H1 (cell line): Measurements from ENCODE around the gene SH3PXD2B. TPM values are rescaled to one million over a fixed set of nuclear protein-coding genes. Genes with fewer than 3 reads are reported as not detected.

Experiments
- CTCF ChIA-PET: fragments of 300-600 bp; sonication (Branson Sonifier 250); formaldehyde crosslinking; loops from one replicate; lab custom pipeline; 2021; ENCODE audit not compliant: partially characterized antibody; lab: Charles Lee
- POLR2A ChIA-PET: fragments of 300-600 bp; sonication (Branson Sonifier 250); formaldehyde crosslinking; loops from one replicate; lab custom pipeline; 2021; ENCODE audit warnings: inconsistent platforms; ENCODE audit not compliant: partially characterized antibody; lab: Charles Lee
- DNase-seq, 2 experiments: peaks; one replicate each; pipeline versions ENCODE4 v3.0.0 to v3.0.0-alpha.2; 2010 to 2022; ENCODE audit warnings: low spot score in 2 of 2, low read depth in 1 of 2, mixed read lengths in 1 of 2
- FAIRE-seq: peaks from 2 replicates; lab custom pipeline; 2011; peaks lifted over from hg19 to GRCh38; lab: Jason Lieb, UNC
- H2AFZ ChIP-seq: 2 replicates; pipeline ENCODE4 v1.8.1; 2012; ENCODE audit warnings: low read length, inconsistent platforms
- H2AK5ac ChIP-seq: 2 replicates; pipeline ENCODE4 v1.6.1; 2013; ENCODE audit warnings: low read depth, low read length
- H2BK120ac ChIP-seq: replicated peaks from 2 replicates; pipeline ENCODE3; 2013; ENCODE audit warnings: low read depth, low read length, inconsistent platforms
- H2BK12ac ChIP-seq: 2 replicates; pipeline ENCODE4 v1.6.1; 2013; ENCODE audit warnings: low read depth, low read length
- H2BK15ac ChIP-seq: 2 replicates; pipeline ENCODE4 v1.6.1; 2013; ENCODE audit warnings: low read length
- H2BK20ac ChIP-seq: 2 replicates; pipeline ENCODE4 v1.6.1; 2013; ENCODE audit warnings: low read length
- H2BK5ac ChIP-seq: 2 replicates; pipeline ENCODE4 v1.6.1; 2013; ENCODE audit warnings: low read depth, low read length
- H3K14ac ChIP-seq: 2 replicates; pipeline ENCODE4 v1.6.1; 2013; ENCODE audit warnings: inconsistent platforms; ENCODE audit not compliant: insufficient read length
- H3K18ac ChIP-seq: 2 replicates; pipeline ENCODE4 v1.6.1; 2013; ENCODE audit warnings: low read length; ENCODE audit errors: extremely low read depth
- H3K23ac ChIP-seq: 2 replicates; pipeline ENCODE4 v1.6.1; 2013; ENCODE audit warnings: inconsistent platforms; ENCODE audit not compliant: insufficient read length
- H3K23me2 ChIP-seq: 2 replicates; pipeline ENCODE4 v1.6.1; 2013; ENCODE audit warnings: low read depth, low read length
- H3K27ac ChIP-seq: 2 replicates; pipeline ENCODE4 v1.6.1; 2011; ENCODE audit warnings: low read depth, low read length, inconsistent platforms
- H3K27me3 ChIP-seq, 4 experiments: replicated peaks in 1 of 4; 1 replicate in 1 of 4; 2 replicates in 3 of 4; pipeline versions ENCODE4 v1.6.1 to v1.8.1; 2011 to 2013; ENCODE audit warnings: low read length in 3 of 4, mild to moderate bottlenecking in 3 of 4, inconsistent platforms in 2 of 4, mixed read lengths in 2 of 4, moderate library complexity in 1 of 4; ENCODE audit not compliant: control insufficient read depth in 3 of 4, insufficient read depth in 3 of 4; ENCODE audit errors: extremely low read depth in 1 of 4
- H3K36me3 ChIP-seq, 4 experiments: 2 replicates each; pipeline versions ENCODE4 v1.6.1 to v1.8.1; 2011 to 2013; ENCODE audit warnings: mild to moderate bottlenecking in 4 of 4, low read length in 3 of 4, moderate library complexity in 2 of 4, control low read depth in 1 of 4, inconsistent platforms in 1 of 4; ENCODE audit not compliant: insufficient read depth in 4 of 4, control insufficient read depth in 2 of 4
- H3K4ac ChIP-seq: replicated peaks from 2 replicates; pipeline ENCODE3; 2013; ENCODE audit warnings: low read length, low read depth, mixed read lengths, inconsistent platforms; ENCODE audit not compliant: insufficient read length
- H3K4me1 ChIP-seq, 4 experiments: replicated peaks in 1 of 4; 1 replicate in 1 of 4; 2 replicates in 3 of 4; pipeline versions ENCODE4 v1.6.1 to v1.8.1; 2011 to 2013; ENCODE audit warnings: low read length in 3 of 4, inconsistent platforms in 2 of 4, mixed read lengths in 1 of 4; ENCODE audit not compliant: insufficient read depth in 4 of 4, control insufficient read depth in 3 of 4
- H3K4me2 ChIP-seq, 2 experiments: 2 replicates each; pipeline versions ENCODE4 v1.6.1 to v1.8.1; 2011 to 2013; ENCODE audit warnings: low read depth in 2 of 2, low read length in 2 of 2, control low read depth in 1 of 2, inconsistent platforms in 1 of 2, mild to moderate bottlenecking in 1 of 2; ENCODE audit not compliant: insufficient read depth in 1 of 2
- H3K4me3 ChIP-seq, 4 experiments: fragments of 200-600, 300-600 bp in 1 of 4; sonication (generic), shearing (Covaris generic), sonication (Bioruptor Twin) in 1 of 4; 2 replicates each; pipeline versions ENCODE4 v1.5.1 to v1.8.1; 2011 to 2016; ENCODE audit warnings: low read length in 4 of 4, low read depth in 3 of 4, control low read depth in 2 of 4, inconsistent platforms in 2 of 4, mild to moderate bottlenecking in 2 of 4, mixed read lengths in 1 of 4, moderate library complexity in 1 of 4; ENCODE audit not compliant: insufficient read depth in 2 of 4; ENCODE audit errors: extremely low read depth in 1 of 4
- H3K56ac ChIP-seq: replicated peaks from 2 replicates; pipeline ENCODE3; 2013; ENCODE audit warnings: low read depth, mild to moderate bottlenecking, mixed read lengths, low read length, inconsistent platforms; ENCODE audit not compliant: insufficient read length
- H3K79me1 ChIP-seq: 2 replicates; pipeline ENCODE4 v1.6.1; 2013; ENCODE audit warnings: low read depth, low read length, control low read depth
- H3K79me2 ChIP-seq, 2 experiments: 2 replicates each; pipeline versions ENCODE4 v1.6.1 to v1.8.1; 2012 to 2013; ENCODE audit warnings: low read length in 2 of 2, mild to moderate bottlenecking in 2 of 2, inconsistent platforms in 1 of 2; ENCODE audit not compliant: insufficient read depth in 2 of 2, control insufficient read depth in 1 of 2
- H3K9ac ChIP-seq, 4 experiments: replicated peaks in 1 of 4; 1 replicate in 1 of 4; 2 replicates in 3 of 4; pipeline versions ENCODE4 v1.6.1 to v1.8.1; 2011 to 2013; ENCODE audit warnings: low read depth in 3 of 4, low read length in 3 of 4, control low read depth in 2 of 4, mild to moderate bottlenecking in 2 of 4, moderate library complexity in 2 of 4, inconsistent platforms in 1 of 4; ENCODE audit errors: extremely low read depth in 1 of 4
- H3K9me3 ChIP-seq, 2 experiments: 2 replicates each; pipeline versions ENCODE4 v1.6.1 to v1.8.1; 2012 to 2013; ENCODE audit warnings: mild to moderate bottlenecking in 2 of 2, moderate library complexity in 2 of 2, control low read depth in 1 of 2, inconsistent platforms in 1 of 2, low read depth in 1 of 2, low read length in 1 of 2, mixed read lengths in 1 of 2; ENCODE audit not compliant: insufficient read depth in 2 of 2
- H4K20me1 ChIP-seq, 2 experiments: replicated peaks in 1 of 2; 2 replicates each; pipeline versions ENCODE3 to v1.8.1; 2011 to 2013; ENCODE audit warnings: inconsistent platforms in 2 of 2, low read length in 2 of 2, mild to moderate bottlenecking in 1 of 2; ENCODE audit not compliant: insufficient read depth in 2 of 2, control insufficient read depth in 1 of 2
- H4K5ac ChIP-seq: 2 replicates; pipeline ENCODE4 v1.6.1; 2013; ENCODE audit warnings: low read length, low read depth, mixed read lengths, inconsistent platforms; ENCODE audit not compliant: insufficient read length
- H4K8ac ChIP-seq: 2 replicates; pipeline ENCODE4 v1.8.0; 2013; ENCODE audit warnings: mild to moderate bottlenecking, moderate library complexity, low read length, inconsistent platforms; ENCODE audit not compliant: insufficient read depth; ENCODE audit errors: extremely low read depth
- H4K91ac ChIP-seq: replicated peaks from 2 replicates; pipeline ENCODE3; 2013; ENCODE audit warnings: low read length, mixed read lengths, inconsistent platforms; ENCODE audit not compliant: insufficient read length
- CBX8 ChIP-seq: fragments of 300-800, 300-1000 bp; sonication (generic); IDR thresholded peaks from 2 replicates; pipeline ENCODE4 v1.7.1; 2016; ENCODE audit warnings: low read depth, low read length, borderline replicate concordance
- GABPA ChIP-seq: IDR thresholded peaks from 2 replicates; pipeline ENCODE4 v1.6.1; 2011; ENCODE audit warnings: mild to moderate bottlenecking, low read length, moderate library complexity, borderline replicate concordance; ENCODE audit not compliant: insufficient read depth
- HDAC6 ChIP-seq: IDR thresholded peaks from one replicate; pipeline ENCODE4 v1.7.1; 2012; ENCODE audit warnings: low read depth, mild to moderate bottlenecking, inconsistent platforms, low read length, moderate library complexity
- JUND ChIP-seq: IDR thresholded peaks from 2 replicates; pipeline ENCODE4 v1.6.1; 2011; ENCODE audit warnings: mild to moderate bottlenecking, improper control_type of control experiment, low read length
- MAFK ChIP-seq: IDR thresholded peaks from 2 replicates; pipeline ENCODE4 v1.6.1; 2012; ENCODE audit warnings: low read depth, mild to moderate bottlenecking, improper control_type of control experiment, low read length
- WGBS, 2 experiments: shearing (Covaris generic) in 1 of 2; methylation state at CpG; one replicate each; pipeline versions ENCODE4 v1.1.6 to v1.1.7; 2013 to 2015; ENCODE audit warnings: low lambda C conversion rate in 2 of 2, mixed read lengths in 2 of 2, inconsistent platforms in 1 of 2, low coverage in 1 of 2, missing lambda C conversion rate in 1 of 2; ENCODE audit not compliant: insufficient replicate concordance in 2 of 2, insufficient coverage in 1 of 2, insufficient read length in 1 of 2; ENCODE audit errors: extremely low coverage in 1 of 2, missing lambda C conversion rate in 1 of 2; 5-methylcytosine and 5-hydroxymethylcytosine counted together
- polyA plus RNA-seq, 7 experiments: library from polyadenylated mRNA; depleted of rRNA in 3 of 7; stranded (reverse) in 5 of 7; unstranded in 2 of 7; fragments of >200 nt in 5 of 7; fragments of 200-250 nt in 2 of 7; gene quantifications; 1 replicate in 5 of 7; 2 replicates in 1 of 7; 4 replicates in 1 of 7; pipeline versions ENCODE4 v1.2.1 to v1.2.3, GENCODE V29; 2011 to 2013; ENCODE audit warnings: missing spikeins in 2 of 7, mixed read lengths in 2 of 7
- total RNA-seq: library from RNA; stranded (reverse); fragmentation: NEBNext Ultra II Directional; extraction: Animal tissue kit (Norgen Biotek cat#: 25700); gene quantifications from 2 replicates; pipeline ENCODE4 v1.2.1, GENCODE V29; 2021

SH3PXD2B gene
- total and polyA plus RNA-seq, 2 of the 8 experiments (the other 6 are each of a cell fraction or from before 2014, with no cell fraction given) = 32.9 to 72.9 TPM

DNA sequence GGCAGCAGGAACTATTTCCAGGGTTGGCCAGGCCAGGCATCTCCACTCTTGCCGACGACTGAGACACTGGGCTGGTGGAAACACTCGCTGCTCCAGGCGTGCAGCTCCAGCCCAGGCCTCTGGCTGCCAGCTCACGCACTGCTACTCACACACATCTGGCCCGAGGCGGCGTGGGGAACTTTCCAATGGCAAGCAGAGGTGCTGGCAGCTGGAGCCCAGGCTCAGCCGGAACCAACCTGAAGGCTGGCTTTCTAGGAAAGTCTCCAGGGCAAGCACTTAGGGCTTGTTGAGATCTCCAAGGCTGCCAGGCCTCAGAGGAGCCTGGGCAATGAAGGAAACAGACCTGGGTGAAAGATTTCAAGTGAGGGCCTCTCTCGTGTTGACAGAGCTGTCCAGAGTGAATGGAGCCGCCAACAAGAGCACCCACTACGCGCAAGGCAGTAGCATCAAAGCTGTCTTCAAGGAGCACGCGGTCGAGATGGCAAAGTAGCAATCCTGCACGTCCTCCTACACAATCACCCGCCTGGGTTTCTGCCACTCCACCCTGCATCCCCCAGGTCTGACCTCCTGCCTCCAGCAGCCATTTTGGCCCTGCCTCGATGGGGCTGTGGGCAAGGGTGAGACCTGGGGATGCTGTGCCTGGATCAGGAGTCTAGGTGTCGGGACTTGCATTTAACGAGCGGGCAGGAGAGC, 14.4 kb downstream of the SH3PXD2B start:
- Histone ChIP-seq H3K79me1 (peaks cover 37% of the 10 kb centered on the region), H3K9ac (no peak overlapping the region; a peak in 1 of 7 replicates), H2BK5ac (no peak overlapping the region; the same call in 1 of the 2 replicates), H3K27ac (no peak overlapping the region), H3K56ac (no peak overlapping the region), H3K79me2 (peaks cover 4 to 75% of the 10 kb centered on the region in 2 experiments; a peak in 3 of 4 replicates), H3K4me3 (no peak overlapping the region), H3K4ac (no peak overlapping the region), H3K9me3 (no peaks in the 10 kb centered on the region), H3K18ac (no peak overlapping the region), H2BK120ac (no peak overlapping the region), H3K27me3 (no peaks in the 10 kb centered on the region), H3K14ac (no peak overlapping the region), H4K91ac (no peak overlapping the region), H3K36me3 (no peaks in the 10 kb centered on the region; a peak in 1 of 8 replicates), H3K4me1 (no peaks in the 10 kb centered on the region; a peak in 1 of 7 replicates), H2BK15ac (no peak overlapping the region)
- no peak for FAIRE-seq
- WGBS, 2 experiments = 87% methylated on average over 22 of the region's 22 CpGs; no CpG with 5 or more reads in 1 of the 2 experiments
- CTCF ChIA-PET = interaction anchor here (0.7 to 8.8 kb wide), 6 partner anchors 11 to 207 kb away, joined by 3 to 94 read pairs (median 4); no protein-coding TSS in a partner anchor
- TF ChIP-seq HDAC6 (no peak), CBX8 (no peak), MAFK (no peak), GABPA (no peak), JUND (no peak)
- TF ChIP-seq, all 59 proteins: peak for 0
- Histone ChIP-seq H3K23ac (no peak overlapping the region), H4K20me1 (peaks cover 25 to 50% of the 10 kb centered on the region in 2 experiments), H3K4me2 (no peak overlapping the region), H2AFZ (no peak overlapping the region), H3K23me2 (no peaks in the 10 kb centered on the region), H2BK20ac (no peak overlapping the region), H4K8ac (peak overlapping the region; percentile 4; the same call in 1 of the 2 replicates), H2AK5ac (no peak overlapping the region), H4K5ac (no peak overlapping the region), H2BK12ac (no peak overlapping the region)
- no peak for DNase-seq
- POLR2A ChIA-PET = no interaction called here
